SKM-1 (cell line): ENCODE data around the gene NCAPD2.

Source experiments
- DNase-seq: peaks from one replicate; lab custom pipeline; 2025; ENCODE audit not compliant: unreplicated experiment; lab: John Stamatoyannopoulos, UW

The NCAPD2 gene

GRCh38 chr12:6532051-6532926 lies 38.4 kb downstream of the NCAPD2 start:
- peak; percentile 3 for DNase-seq

- no peak for DNase-seq
Measured at GRCh38 chr12:6532927-6533652, 39.2 kb downstream of the NCAPD2 start.

GRCh38 chr12:6533653-6533922 lies 39.7 kb downstream of the NCAPD2 start:
- no peak for DNase-seq

GRCh38 chr12:6533923-6534694 lies 40.2 kb downstream of the NCAPD2 start, which contains the start of gene GAPDH:
Gene GAPDH, plus strand, starts transcription at chr12:6534517. Its CDS starts 316 bp downstream, at chr12:6534833.
- peak; percentile 61 for DNase-seq

- no peak for DNase-seq
Measured at GRCh38 chr12:6534695-6534944, 40.7 kb downstream of the NCAPD2 start.

GRCh38 chr12:6534945-6535696 lies 41.2 kb downstream of the NCAPD2 start:
- DNase-seq, result peak; percentile 27

GRCh38 chr12:6535697-6535946 lies 41.7 kb downstream of the NCAPD2 start:
- no peak for DNase-seq

- DNase-seq, result no peak
Measured at GRCh38 chr12:6535960-6536847, 42.3 kb downstream of the NCAPD2 start.

- no peak for DNase-seq
Measured at GRCh38 chr12:6536894-6537579, 43.1 kb downstream of the NCAPD2 start.

- peak; percentile 7 for DNase-seq
Measured at GRCh38 chr12:6537580-6538419, 43.9 kb downstream of the NCAPD2 start.

GRCh38 chr12:6538420-6539313 lies 44.8 kb downstream of the NCAPD2 start:
- DNase-seq, result no peak

GRCh38 chr12:6539314-6539682 lies 45.4 kb downstream of the NCAPD2 start:
- no peak for DNase-seq

- DNase-seq, result no peak
Measured at GRCh38 chr12:6539707-6540134, 45.8 kb downstream of the NCAPD2 start.

- no peak for DNase-seq
Measured at GRCh38 chr12:6540181-6540877, 46.4 kb downstream of the NCAPD2 start.

GRCh38 chr12:6541371-6542165 lies 47.7 kb downstream of the NCAPD2 start:
- DNase-seq, result no peak

GRCh38 chr12:6542209-6543009 lies 48.5 kb downstream of the NCAPD2 start:
- DNase-seq, result no peak
